LoVo (cell line): Measurements from ENCODE around the gene KAZN.

ENCODE experiments used
- DNase-seq: peaks from one replicate; pipeline ENCODE4 v3.0.0-alpha.2; 2016; ENCODE audit warnings: low spot score

Gene KAZN

DNA sequence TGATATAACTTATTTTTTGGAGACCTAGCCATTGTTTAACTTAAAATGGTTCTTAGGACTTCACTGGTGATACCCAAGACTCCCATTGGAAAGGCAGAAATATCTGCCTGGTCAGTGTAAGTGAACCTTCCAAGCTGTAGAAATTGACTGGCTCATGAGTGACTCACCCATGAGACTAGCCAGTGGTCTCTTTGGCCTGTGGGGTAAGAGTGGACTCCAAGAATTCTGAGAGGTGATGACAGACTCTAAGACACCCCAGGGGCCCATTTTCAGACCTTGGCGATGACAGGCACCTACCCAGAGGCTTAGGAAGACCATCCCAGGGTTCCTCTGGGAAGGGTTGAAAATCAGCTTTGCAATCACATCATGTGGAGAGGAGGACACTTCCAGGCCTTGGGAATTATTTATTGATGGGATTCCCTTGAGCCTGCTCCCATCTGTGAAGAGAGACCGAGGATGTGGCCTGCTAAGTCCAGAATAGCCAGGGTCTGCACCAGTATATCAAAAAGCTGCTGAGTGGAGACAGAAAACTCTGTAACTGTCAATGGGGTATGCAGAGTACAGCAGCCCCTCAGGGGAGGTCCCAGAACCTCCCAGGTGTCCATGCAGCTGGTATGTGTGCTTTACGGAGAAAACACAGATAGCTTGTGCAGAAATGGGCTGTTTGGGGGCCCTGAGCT lies 78.9 kb downstream of the KAZN start:
- no peak for DNase-seq

DNA sequence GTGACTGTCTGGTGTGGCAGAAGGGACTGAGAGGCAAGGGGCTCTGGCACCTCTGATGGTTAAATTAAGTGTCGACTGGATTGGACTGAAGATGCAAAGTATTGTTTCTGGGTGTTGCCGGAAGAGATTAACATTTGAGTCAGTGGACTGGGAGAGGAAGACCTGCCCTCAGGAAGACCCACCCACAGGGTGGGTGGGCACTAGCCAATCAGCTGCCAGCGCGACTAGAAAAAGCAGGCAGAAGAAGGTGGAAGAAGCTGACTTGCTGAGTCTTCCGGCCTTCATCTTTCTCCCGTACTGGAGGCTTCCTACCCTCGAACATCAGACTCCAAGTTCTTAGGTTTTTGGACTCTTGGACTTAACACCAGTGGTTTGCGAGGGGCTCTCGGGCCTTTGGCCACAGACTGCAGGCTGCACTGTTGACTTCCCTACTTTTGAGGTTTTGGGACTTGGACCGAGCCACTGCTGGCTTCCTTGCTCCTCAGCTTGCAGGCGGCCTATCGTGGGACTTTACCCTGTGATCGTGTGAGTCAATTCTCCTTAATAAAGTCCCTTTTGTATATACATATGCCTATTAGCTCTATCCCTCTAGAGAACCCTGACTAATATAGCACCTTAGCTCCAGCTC lies 79.6 kb downstream of the KAZN start:
- no peak for DNase-seq

DNA sequence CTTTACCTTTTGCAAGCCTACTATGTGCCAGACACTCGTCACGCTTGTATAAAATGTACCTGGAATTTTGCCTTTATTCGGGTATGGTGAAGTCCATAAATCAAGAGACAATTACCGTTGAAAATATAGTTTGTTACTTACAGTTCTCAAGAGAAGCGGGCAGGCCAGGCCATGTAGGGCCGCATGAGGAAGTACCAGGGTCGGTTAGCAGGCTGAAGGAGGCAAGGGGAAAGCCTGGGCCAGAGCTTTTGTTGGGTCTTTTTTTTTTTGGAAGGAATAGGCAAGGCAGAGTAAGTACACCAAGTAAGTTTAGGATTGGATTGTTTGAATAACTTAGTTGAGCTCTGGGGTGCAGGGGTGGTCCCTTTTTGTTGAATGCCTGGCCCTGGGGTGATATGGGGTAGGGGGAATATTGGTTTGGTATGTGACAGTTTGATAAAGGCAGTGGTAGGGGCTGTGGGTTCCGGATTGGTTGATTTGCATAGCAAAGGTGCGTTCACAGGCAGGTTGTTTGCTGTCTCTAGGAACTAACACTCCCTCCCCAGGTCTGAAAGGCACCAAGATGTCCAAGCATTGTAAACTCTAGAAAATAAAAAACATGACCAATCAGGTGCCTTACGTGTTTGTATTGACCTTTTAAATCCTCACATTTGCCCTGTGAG lies 80.7 kb downstream of the KAZN start:
- DNase-seq: no peak

DNA sequence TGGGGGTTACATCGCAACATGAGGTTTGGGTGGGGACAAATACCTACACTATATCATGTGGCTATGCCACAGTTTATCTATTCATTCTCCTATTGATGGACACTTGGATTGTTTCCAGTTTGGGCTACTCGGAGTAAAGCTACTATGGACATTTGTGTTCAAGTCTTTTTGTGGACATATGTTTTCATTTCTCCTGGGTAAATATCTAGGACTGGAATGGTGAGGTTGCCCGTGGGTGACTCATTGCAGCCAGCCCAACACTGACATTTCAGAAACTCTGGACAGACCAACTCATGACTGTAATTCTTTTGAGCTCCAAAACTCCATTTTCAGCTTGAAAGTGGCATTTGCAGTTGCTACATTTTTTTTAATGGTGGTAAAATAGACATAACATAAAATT lies 82.7 kb downstream of the KAZN start:
- DNase-seq: no peak

DNA sequence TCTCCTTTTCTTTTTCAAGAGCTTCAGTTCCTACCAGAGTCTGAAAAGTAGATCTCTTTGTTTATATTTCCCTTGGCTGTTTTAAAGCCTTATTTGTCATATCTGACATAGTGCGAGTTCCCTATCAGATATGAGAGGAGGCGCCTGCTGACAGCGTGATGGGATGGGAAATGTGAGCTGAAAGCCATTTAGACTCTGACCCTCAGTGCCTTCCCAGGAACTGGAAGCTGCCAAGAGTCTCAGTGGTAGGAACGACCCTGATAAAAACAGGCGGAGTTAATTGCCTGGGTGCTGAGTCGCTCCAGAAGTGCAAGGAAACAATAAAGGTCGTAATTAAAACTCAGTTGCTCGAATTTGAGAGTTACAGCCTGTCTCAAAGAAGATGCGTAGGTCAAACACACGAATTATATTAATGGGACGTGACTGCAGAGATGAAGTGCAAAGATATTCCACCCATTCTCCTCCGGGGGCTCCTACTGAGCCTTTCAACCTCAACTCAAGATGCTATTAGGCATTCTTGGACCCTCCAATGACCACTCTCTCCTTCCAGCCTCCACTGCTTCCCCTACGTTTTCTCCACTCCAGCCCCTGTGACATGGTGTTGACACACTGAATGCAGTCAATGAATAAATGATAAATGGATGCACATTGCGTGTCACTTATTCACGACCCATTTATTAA lies 84.6 kb downstream of the KAZN start:
- no peak for DNase-seq

DNA sequence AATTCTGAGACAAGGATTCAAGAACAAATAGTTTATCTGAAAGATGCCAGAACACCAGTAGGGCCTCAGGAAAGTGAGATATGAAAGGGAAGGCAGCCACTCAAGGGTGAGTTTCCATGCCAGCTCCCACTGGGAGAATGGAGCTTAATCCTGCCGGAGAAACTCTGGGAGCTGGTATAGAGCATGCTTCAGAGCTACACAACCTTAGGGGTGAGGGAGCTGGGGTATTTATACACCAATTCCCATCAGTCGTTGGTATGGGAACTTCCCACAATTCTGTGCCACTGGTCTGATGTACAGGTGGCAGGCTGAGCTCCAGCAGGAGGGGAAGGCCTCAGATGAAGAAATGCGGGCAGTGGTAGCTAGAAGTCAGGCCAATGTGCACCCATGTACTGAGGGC lies 86.6 kb downstream of the KAZN start:
- DNase-seq: no peak

DNA sequence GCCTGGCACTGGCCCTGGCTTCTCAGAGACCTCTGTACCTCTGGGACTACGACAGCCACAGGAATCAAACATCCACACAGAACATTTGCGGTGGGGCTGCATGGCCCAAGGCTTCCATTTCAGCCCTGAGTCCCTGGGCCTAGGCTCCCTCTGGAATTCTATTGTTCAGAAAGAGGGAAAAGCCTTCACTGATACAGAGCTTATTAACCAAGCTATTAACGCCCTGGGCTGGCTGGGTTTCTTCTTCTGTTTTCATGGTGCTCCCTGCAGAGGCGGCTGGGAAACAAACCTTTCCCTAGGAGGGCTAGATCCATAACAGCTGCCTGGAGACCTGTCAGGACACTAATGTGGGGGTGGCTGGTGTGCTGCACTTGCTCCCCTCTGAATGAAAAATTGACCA lies 88.2 kb downstream of the KAZN start:
- no peak for DNase-seq

DNA sequence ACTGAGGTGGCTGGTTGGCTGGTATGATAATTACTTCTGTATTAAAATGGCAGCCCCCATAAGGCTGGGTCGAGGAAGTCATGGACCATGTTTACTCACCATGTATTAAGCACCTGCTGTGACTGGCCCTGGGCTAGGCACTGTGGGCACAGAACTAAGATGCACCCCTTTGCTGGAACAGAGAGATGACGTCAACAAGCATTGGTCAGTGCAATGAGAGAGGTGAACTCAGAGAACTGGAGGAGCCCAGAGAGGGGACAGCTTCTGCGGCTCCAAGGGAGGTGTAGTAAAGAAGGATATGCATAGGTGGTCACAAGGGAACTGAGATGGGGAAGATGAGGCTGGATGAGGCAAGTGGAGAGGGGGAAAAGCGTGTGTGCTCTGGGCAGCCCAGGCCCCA lies 88.7 kb downstream of the KAZN start:
- DNase-seq: no peak

DNA sequence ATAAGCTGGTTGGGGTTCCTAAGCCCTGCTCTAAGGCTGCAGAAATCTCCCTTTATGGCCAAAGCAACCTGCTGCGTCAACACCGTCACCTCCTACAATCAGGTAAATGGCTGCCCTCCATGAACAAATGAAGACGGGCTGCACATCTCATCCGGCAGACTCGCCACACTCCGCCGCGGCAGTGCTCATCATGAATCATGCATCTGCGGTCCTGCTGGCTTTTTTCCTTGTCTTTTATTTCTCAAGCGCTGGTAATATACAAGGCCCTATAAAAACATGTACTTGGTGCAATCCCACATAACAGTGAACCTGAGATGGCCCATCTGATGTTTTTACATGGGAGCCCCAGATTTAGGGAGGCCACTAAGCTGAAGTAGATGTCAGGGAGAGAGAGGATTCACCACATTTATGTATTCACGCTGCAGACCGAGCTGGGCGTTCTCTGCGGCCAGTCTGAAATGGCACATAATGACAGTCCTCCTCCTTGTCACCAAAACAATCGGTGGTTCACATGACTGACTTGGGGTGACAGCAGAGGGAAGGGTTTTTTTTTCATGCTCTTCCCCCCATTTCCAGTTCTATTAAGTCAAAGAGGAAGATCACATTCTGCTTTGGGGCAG lies 91.6 kb downstream of the KAZN start:
- DNase-seq: no peak

DNA sequence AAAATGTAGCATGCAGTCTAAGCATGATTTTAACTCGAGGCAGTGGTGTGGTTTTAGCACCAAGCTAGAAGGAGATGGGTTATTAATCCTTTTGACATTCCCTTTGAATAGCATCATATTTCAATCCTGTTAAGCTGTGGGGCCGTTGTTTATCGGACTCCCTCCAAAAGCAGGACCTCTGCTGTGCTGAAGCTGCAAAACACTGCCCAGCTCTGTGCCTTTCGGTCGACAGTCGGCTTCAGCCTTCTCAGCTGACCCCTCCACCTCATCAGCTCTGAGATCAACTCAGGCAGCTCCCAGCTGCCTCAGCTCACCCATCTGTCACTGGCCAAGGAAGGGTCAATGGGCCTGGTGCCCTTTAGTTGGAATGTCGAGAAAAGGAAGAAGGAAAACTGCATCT lies 95.5 kb downstream of the KAZN start:
- DNase-seq: no peak

DNA sequence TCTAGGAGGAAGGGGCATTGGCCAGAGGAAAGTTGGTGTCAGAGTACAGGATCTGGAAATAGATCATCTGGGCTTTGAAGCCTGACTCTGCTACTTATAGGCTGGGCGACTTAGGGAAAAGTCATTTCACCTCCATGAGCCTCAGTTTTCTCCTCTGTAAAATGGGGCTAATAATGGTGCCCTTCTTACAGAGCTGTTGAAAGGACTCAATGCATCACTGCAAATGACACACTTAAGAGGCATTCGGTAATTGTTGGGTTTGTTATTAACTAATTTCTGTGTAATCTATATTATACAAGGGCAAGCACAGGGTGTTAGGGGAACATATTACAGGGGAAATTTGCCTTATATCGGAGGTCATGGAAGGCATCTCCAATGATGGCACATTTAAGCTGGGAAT lies 96.1 kb downstream of the KAZN start:
- no peak for DNase-seq

DNA sequence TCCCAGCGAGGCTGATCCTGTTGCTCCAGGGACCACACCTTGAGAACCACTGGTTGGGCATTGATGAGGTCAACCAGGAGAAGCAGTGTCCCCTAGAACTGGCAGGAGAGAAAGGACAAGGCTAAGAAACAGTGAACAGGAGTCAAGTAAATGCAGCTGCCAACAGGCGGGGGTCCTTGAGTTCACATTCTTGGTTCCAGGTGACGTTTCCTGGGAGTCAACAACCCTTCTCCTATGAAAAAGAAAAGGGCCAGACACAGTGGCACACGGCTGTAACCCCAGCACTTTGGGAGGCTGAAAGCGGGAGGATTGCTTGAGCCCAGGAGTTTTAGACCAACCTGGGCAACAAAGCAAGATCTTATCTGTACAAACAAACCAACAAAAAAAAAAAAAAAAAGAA lies 98.3 kb downstream of the KAZN start:
- DNase-seq: no peak

DNA sequence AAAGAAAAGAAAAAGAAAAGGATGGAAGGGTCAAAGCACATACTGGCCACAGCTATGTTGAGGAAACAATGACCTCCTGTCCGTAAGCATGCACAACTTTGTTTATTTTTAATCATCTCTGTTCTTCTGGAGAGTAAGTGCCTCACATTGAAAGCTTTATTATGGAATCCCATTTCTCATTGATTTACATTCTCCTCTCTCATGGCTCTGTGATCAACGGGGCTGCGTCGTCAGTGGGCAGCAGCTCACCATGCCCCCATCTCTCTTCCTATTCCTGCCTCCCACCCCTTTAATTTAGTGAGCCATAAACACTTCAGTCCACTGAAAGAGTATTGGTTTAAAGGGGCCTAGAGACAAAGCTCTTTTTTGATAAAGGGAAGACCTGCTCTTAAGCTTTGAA lies 98.9 kb downstream of the KAZN start:
- no peak for DNase-seq

DNA sequence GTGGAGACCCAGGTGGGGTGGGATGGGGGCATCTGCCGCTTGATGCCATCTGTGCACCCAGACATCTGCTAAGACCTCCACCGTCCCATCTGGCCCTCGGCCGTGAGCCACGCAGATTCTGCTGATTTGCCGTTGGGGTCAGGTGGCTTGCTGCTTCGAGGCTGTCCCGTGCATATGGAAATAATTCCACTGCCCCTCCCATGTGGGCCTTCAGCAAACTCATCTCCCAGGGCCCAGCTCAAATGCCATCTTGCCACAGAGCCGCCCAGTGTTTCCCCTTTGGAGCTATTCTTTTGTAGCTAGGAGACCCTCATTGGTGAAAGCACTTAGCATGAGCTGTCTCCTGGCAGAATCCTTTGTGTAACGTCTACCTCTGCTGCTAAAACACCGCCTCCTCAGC lies 99.8 kb downstream of the KAZN start:
- no peak for DNase-seq

DNA sequence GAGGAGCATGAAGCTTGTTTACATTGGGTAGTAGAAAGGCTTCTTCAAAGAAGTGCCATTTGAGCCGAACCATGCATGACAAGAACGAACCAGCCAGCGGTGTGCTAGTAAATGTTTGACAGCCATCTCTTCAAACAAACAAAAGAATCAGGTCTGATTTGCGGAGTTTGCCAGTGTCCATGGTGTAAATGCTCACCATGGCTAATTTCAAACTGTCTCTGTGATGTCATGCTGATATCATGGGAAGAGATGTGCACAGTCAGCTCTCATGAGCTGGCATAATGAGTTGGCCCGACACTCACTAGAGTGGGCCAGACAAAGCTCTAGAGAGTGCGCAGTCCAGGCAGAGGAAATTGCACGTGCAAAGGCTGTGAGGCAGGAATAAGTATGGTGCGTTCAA lies 101.1 kb downstream of the KAZN start:
- DNase-seq: no peak

DNA sequence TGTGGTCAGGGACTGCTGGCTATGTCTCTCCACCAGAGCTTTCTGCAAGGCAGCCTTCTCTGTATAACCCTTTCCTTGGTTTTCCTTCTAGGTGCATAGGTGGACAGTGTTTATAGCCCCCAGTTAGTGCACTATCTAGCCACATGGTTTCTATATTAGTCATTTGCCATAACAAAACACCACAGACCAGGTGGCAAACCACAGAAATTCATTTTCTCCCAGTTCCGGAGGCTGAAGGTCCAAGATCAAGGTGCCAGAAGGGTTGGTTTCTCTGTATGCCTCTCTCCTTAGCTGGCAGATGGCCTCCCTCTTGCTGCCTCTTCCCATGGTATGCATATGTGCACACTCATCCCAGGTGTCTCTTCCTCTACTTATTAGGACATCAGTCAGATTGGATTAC lies 106.4 kb downstream of the KAZN start:
- DNase-seq: peak; percentile 5

DNA sequence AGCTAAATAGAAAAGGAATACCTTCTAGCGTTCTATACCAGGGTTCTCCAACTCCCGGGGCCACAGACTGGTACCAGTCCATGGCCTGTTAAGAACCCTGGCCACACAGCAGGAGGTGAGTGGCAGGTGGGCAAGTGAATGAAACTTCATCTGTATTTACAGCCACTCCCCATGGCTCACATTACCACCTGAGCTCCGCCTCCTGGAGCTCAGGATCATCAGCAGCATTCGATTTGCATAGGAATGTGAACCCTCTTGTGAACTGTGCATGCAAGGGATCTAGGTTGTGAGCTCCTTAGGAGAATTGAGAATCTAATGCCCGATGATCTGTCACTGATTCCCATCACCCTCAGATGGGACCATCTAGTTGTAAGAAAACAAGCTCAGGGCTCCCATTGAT lies 107.3 kb downstream of the KAZN start:
- DNase-seq: no peak

DNA sequence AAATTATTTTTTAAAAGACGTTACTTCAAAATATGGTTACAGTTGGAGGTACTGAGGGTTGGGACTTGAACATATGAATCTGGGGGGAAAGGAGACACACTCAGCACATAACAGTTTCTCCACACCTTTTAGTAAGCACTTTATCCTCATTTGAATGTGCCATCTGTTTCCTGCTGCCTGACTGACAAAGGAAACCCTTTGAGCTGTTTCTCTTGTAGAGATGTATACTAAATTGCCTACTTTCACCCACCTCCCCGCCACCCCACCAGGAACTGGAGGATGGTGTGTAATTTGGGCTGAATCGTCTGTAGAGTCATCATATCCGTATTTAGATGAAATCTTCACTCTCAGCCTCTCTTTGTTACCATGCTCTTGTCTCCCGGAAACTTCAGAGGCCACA lies 108.1 kb downstream of the KAZN start:
- DNase-seq: no peak

DNA sequence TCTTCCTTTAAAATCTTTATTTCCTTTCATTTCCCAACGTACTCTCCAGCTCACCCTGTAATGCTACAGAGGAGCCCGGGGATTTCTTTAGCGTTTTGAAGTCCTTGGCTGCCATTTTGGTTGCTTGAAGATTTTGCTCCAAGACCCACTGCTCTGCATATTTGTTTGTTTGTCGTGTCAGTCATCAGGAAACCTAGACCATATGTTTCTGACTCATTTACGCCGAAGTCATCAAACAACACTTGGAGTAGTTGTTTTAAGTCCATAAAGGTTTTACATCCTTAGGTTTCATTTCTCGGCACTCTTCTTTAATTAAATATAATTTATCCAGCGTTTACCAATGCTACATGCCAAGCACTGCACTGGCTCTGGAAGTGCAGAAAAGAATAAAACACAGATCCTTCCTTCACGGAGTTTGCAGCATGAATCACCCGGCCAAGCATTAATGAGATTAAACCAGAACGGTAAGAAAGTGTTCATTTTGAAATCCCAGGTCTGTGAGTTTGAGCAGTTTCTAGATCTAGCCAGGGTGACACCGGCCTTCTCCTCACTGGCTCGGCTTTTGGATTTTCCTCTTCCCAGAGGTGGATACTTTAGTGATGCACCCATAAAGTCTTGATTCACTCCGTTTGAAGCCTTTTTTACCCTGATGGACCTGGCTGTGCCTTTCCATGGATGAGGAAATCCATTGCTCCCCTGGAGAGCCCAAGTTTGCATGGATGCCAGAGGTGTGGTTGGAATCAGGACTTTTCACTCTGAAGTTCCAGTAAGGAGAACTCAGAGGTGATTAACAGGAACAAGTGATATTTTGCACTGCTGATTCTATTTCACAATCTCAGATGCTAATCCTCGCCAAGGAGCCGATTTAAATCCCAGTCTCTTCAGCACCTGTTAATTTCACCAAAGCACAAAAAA lies 109.3 kb downstream of the KAZN start:
- DNase-seq: no peak

DNA sequence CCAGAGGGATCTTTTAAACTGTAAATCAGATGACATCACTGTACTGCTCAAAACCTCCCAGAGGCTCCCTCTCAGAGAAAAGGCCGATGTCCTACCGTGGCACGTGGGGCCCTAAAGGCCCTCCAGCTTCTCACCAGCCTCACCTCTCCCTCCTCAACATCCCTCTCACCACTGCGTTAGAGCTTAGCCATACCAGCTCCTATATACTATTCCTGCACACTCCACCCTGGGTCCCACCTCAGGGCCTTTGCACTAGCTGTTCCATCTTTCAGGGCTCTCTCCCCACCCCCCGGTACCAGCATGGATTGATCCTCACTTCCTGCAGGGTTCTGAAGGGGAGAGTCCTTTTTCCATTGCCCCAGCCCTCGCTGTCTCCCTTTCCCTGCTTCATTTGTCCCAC lies 111.8 kb downstream of the KAZN start:
- DNase-seq: no peak

DNA sequence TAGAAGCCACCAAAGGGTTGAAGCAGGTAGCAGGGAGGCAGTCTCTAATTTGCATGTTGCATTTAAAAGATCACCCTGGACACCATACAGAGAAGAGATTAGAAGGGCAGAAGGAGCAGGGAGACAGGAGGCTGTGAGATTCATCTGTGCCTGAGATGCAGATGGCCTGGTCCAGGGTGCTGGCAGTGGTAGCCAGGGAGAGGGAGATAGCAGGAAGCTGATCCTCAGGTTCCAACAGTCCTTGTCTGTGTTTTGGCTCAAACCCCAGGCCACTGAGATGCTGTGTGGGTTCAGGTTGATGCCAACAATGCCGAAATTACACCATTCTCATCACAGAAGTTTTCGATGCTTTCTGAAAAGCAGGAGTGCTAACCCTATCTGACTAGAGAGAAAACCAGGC lies 113.7 kb downstream of the KAZN start:
- no peak for DNase-seq

DNA sequence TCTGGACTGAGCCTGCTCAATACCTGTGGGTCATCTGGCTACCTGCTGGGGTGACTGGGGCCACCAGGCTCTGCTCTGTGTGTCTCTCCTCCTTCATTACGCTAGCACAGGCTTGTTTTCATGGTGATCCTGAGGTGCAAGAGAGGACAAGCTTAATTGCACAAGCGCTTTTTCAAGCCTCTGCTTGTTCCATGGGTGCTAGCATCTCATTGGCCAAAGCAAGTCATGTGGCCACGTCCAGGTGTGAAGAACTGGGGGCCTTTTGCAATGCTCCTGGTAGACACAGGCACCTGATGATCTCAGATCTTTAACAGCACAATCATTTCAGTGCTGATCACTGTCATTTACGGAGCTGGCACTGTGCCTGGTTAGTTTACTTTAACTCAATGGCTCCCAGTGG lies 114.6 kb downstream of the KAZN start:
- no peak for DNase-seq
